Psoas muscle (tissue), 8 donors: ENCODE data around the gene DEK. TPM values are rescaled to one million over a fixed set of nuclear protein-coding genes. Genes with fewer than 3 reads are reported as not detected.

Experiments
- ATAC-seq, 4 donors: fragments of 200-7000 bp; cut with Tn5 transposase; one replicate each; pipeline ENCODE4 v1.9.1; 2020; ENCODE audit warnings: moderate library complexity in 3 of 4, mild to moderate bottlenecking in 2 of 4
- DNase-seq, 2 donors: peaks; one replicate each; pipeline ENCODE4 v3.0.0-alpha.2; 2020
- H3K27ac ChIP-seq: fragments of 200-600 bp; one replicate; pipeline ENCODE4 v1.8.0; 2022
- H3K27me3 ChIP-seq, 3 donors: fragments of 200-600 bp in 1 of 3; one replicate each; pipeline versions ENCODE4 v1.6.1 to v1.8.0; 2013 to 2022; ENCODE audit warnings: low read length in 2 of 3, mild to moderate bottlenecking in 2 of 3, moderate library complexity in 1 of 3; ENCODE audit not compliant: insufficient read depth in 3 of 3
- H3K36me3 ChIP-seq, 2 donors: fragments of 200-600 bp in 1 of 2; one replicate each; pipeline versions ENCODE4 v1.6.1 to v1.8.0; 2013 to 2022; ENCODE audit warnings: low read depth in 1 of 2, mild to moderate bottlenecking in 1 of 2, moderate library complexity in 1 of 2; ENCODE audit not compliant: insufficient read depth in 1 of 2
- H3K4me1 ChIP-seq: fragments of 200-600 bp; one replicate; pipeline ENCODE4 v1.8.0; 2022
- H3K4me3 ChIP-seq: fragments of 200-600 bp; one replicate; pipeline ENCODE4 v1.8.0; 2022; ENCODE audit warnings: mild to moderate bottlenecking
- H3K9me3 ChIP-seq: fragments of 200-600 bp; one replicate; pipeline ENCODE4 v1.8.0; 2022
- WGBS, 3 donors: extraction: QIAGEN DNeasy Blood & Tissue Kit; methylation state at CpG; one replicate each; pipeline versions ENCODE4 v1.1.6 to v1.1.7; 2013; 5-methylcytosine and 5-hydroxymethylcytosine counted together
- intact Hi-C, 2 donors: fragments of 100-400 bp; cut with DNase I; formaldehyde crosslinking; loops; one replicate each; pipeline versions ENCODE4 v1.11.0 to v1.14.2; 2022
- polyA plus RNA-seq, 3 donors: library from polyadenylated mRNA; stranded (reverse); fragments of 200-250 nt; gene quantifications; one replicate each; pipeline ENCODE4 v1.2.3, GENCODE V29; 2013
- total RNA-seq, 4 donors: library from RNA; stranded (reverse); fragmentation: NEBNext Ultra II Directional in 2 of 4; extraction: Animal tissue kit (Norgen Biotek cat#: 25700) in 2 of 4; gene quantifications; one replicate each; pipeline versions ENCODE4 v1.2.1 to v1.2.4, GENCODE V29; 2021 to 2023
- TF ChIP-seq, protein P1 (sequence below): fragments of 200-600 bp; IDR thresholded peaks from one replicate; pipeline ENCODE4 v1.8.0; 2022; ENCODE audit warnings: antibody characterized with exemption
- donor health status: healthy with polysubstance abuse.
- donor health status: DM: no; HTN: no; CAD: no; lungs with moderate emphysema.
- donor health status: Bipolar disorder and iron deficiency.
- donor health status: healthy.
- donor health status: DM: yes; HTN: yes; CAD: no.
- donor health status: DM: no; HTN: no; CAD: no.
- donor health status: DM: no; HTN: no; CAD: no.
- donor health status: DM: yes; HTN: yes; CAD: no.

Gene DEK
- total and polyA plus RNA-seq, 7 donors = 28.7 to 91.0 (median 66.1) TPM

DNA sequence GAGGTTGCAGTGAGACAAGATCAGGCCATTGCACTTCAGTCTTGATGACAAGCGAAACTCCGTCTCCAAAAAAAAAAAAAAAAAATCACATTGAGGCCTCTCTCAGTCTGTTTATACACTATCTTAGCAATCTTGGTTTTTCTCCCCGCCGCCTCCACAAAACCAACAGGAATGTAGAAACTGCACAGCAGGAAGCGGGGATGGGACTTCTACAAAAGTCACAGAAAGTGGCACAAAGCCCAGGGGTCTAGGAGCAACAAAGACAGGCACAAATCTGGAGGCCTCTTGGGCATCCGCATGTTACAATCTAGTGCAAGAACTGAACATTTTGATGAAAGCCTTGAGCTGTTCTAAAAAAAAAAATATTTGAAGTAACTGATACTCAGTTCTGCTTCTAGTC, 60.5 kb downstream of the DEK start:
- DNase-seq = no peak
- Histone ChIP-seq H3K36me3 (peaks cover 0 to 76% of the 10 kb centered on the region in 2 donors), H3K4me3 (no peak overlapping the region), H3K4me1 (no peaks in the 10 kb centered on the region), H3K27ac (no peak overlapping the region), H3K9me3 (no peaks in the 10 kb centered on the region), H3K27me3 (no peaks in the 10 kb centered on the region)
- TF ChIP-seq, protein P1, sequence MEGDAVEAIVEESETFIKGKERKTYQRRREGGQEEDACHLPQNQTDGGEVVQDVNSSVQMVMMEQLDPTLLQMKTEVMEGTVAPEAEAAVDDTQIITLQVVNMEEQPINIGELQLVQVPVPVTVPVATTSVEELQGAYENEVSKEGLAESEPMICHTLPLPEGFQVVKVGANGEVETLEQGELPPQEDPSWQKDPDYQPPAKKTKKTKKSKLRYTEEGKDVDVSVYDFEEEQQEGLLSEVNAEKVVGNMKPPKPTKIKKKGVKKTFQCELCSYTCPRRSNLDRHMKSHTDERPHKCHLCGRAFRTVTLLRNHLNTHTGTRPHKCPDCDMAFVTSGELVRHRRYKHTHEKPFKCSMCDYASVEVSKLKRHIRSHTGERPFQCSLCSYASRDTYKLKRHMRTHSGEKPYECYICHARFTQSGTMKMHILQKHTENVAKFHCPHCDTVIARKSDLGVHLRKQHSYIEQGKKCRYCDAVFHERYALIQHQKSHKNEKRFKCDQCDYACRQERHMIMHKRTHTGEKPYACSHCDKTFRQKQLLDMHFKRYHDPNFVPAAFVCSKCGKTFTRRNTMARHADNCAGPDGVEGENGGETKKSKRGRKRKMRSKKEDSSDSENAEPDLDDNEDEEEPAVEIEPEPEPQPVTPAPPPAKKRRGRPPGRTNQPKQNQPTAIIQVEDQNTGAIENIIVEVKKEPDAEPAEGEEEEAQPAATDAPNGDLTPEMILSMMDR = no peak
- WGBS, 3 donors = 97 to 100% (median 97%) methylated on average over 6 of the region's 6 CpGs
- intact Hi-C loops = no loop called here
- ATAC-seq = no peak

DNA sequence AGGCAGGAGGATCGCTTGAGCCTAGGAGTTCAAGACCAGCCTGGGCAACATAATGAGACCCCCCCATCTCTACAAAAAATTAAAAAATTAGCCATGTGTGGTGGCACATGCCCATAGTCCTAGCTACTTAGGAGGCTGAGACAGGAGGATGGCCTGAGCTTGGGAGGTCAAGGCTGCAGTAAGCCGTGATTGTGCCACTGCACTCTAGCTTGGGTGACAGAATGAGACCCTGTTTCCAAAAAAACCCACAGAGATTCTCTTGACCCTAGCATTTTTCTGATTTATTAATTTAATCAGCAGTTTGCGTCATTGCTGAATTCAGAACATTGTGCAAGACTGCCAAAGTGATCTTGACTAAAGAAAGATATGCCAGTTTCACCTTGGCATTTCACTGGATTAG, 72.3 kb downstream of the DEK start:
- H3K4me1 ChIP-seq = no peaks in the 10 kb centered on the region
- intact Hi-C loops = no loop called here
- H3K36me3 ChIP-seq = peaks cover 0 to 54% of the 10 kb centered on the region in 2 donors
- no peak for DNase-seq
- ATAC-seq = no peak
- no peak overlapping the region for H3K27ac ChIP-seq
- 96 to 99% (median 98%) methylated on average over 3 of the region's 3 CpGs for WGBS, 3 donors
- no peaks in the 10 kb centered on the region for H3K27me3 ChIP-seq
- TF ChIP-seq, protein P1 = no peak
- H3K9me3 ChIP-seq = no peaks in the 10 kb centered on the region
- H3K4me3 ChIP-seq = no peak overlapping the region

DNA sequence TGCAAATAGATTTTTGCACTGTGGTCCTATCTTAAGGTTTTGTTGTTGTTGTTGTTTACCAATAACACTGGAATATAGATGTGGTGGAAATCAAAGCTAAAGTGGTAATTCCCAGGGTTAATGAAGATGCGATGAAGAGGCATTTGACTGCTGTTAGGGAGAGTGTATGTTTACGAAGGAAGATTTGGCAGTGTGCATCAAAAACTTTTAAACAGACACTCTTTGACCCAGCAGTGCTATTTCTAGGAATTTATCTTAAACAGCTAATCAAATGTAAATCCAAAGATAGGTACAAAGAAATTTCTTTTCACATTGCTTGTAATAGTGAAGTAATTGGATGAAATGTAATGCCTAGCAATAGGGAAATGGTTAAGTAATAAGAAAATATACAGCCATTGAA, 75.1 kb downstream of the DEK start:
- 93 to 99% (median 99%) methylated on average over 2 of the region's 2 CpGs for WGBS, 3 donors
- H3K4me1 ChIP-seq = no peaks in the 10 kb centered on the region
- intact Hi-C loops = no loop called here
- no peaks in the 10 kb centered on the region for H3K27me3 ChIP-seq
- H3K9me3 ChIP-seq = no peaks in the 10 kb centered on the region
- TF ChIP-seq, protein P1 = no peak
- ATAC-seq (no peak), DNase-seq (no peak)
- H3K4me3 ChIP-seq = no peak overlapping the region
- no peak overlapping the region for H3K27ac ChIP-seq
- H3K36me3 ChIP-seq = peaks cover 0 to 52% of the 10 kb centered on the region in 2 donors

DNA sequence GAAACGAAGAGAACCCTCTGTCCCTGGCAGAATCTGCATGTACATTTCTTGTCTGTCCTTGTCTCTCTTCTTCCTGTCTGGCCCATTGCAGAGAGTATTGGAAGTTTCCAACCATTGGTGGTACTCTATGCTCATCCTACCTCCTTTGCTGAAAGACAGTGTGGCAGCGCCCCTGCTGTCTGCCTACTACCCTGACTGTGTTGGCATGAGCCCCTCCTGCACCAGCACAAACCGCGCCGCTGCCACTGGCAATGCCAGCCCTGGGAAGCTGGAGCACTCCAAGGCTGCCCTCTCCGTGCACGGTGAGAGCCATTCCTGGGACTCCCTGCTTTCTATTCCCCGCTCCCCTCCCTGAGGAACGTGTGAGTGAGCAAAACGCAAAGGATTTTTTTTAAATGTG, 76.6 kb downstream of the DEK start:
- H3K9me3 ChIP-seq = no peaks in the 10 kb centered on the region

More for the DNA sequence above, 76.6 kb downstream of the DEK start:
- H3K36me3 ChIP-seq = peaks cover 0 to 46% of the 10 kb centered on the region in 2 donors
- intact Hi-C loops = no loop called here
- no peaks in the 10 kb centered on the region for H3K27me3 ChIP-seq
- no peaks in the 10 kb centered on the region for H3K4me1 ChIP-seq
- 84 to 85% (median 85%) methylated on average over 10 of the region's 10 CpGs for WGBS, 3 donors
- TF ChIP-seq, protein P1 = no peak
- no peak for ATAC-seq
- H3K4me3 ChIP-seq = no peak overlapping the region
- no peak overlapping the region for H3K27ac ChIP-seq
- no peak for DNase-seq
